ENCODE measurements around the gene TTC39C.
A peak's percentile ranks its signal among the peaks of the same experiment; 100 is the strongest.

Gene TTC39C

DNA sequence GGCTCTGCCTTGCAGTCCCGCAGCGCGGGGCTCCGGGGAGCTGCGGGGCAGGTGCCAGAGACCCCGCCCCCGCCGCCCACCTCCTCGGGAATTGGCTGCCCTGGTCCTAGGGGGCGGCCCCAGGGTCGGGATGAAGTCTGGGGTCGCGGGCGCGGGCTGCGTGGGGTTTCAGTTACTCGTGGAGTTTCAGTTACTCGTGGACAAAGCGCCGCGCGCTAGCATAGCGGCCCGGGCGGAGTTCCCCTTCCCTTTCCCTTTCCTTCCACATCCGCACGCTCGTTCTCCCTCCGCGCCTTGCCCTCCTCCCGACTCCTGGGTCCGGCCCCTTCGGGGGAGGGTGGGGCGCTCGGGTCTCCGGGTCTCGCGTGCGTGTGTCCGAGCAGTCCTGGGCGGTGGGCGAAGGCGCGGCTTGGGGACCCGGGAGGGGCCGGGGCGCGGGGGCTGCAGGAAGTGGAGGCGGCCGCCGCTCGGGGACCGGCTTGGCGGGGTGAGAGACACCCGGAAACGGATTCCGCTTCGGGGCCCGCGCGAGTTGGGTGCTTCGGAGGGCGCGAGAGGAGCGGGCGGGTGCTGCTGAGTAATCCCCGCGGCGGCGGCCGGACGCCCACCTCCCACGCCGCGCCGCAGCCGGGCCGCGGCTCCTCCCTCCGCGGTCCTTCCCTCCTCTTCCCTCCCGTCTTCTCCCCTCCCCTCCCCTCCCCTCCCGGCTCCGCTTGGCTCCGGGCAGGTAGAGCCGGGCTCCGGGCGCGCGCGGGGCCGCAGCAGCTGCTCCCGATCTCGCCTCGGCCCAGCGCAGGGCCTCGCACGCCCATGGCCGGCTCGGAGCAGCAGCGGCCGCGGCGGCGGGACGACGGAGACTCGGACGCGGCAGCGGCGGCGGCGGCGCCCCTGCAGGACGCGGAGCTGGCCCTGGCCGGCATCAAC, at the start of gene TTC39C:
Gene TTC39C (plus strand): TSS at position 693 of the 924 bp plus-strand sequence. CDS start 118 bp downstream, at position 811.
- H3K27ac ChIP-seq, result peak within 1 kb of the TSS; percentile 85
- DNase-seq (ENCODE audit: low spot score), result peak; percentile 55
- TF ChIP-seq, protein P1, sequence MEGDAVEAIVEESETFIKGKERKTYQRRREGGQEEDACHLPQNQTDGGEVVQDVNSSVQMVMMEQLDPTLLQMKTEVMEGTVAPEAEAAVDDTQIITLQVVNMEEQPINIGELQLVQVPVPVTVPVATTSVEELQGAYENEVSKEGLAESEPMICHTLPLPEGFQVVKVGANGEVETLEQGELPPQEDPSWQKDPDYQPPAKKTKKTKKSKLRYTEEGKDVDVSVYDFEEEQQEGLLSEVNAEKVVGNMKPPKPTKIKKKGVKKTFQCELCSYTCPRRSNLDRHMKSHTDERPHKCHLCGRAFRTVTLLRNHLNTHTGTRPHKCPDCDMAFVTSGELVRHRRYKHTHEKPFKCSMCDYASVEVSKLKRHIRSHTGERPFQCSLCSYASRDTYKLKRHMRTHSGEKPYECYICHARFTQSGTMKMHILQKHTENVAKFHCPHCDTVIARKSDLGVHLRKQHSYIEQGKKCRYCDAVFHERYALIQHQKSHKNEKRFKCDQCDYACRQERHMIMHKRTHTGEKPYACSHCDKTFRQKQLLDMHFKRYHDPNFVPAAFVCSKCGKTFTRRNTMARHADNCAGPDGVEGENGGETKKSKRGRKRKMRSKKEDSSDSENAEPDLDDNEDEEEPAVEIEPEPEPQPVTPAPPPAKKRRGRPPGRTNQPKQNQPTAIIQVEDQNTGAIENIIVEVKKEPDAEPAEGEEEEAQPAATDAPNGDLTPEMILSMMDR (conservative IDR thresholded peaks at IDR 0.05; ENCODE audit: low read depth), result no peak
- ChIA-PET POLR2A (ENCODE audit: low non-redundant PET) (no interaction called here), CTCF (interaction anchor here (0.6 kb wide), 1 partner anchor 9 kb away, joined by 3 read pairs; no protein-coding TSS in a partner anchor)

DNA sequence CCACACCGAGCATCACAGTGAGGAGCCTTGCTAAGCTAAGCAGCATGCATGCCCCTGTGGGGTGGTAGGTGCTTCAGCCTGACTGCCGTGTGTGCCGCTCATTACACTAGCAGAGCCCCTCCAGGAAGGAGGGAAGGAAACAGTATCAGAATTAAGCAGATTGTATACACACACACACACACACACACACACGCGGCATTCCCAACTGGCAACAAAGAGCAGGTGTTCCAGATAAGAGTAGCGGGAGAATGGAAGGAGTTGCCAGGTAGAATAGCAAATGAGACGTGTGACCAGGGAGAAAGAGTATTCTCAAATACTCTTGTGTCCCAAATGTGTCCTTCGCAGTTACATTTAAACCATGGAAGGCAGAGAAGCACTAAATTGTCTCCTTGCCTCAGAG, 47.6 kb upstream of the TTC39C start:
- H3K27ac ChIP-seq, result no peak overlapping the region
- TF ChIP-seq, protein P1 (conservative IDR thresholded peaks at IDR 0.05; ENCODE audit: low read depth), result no peak
- ChIA-PET CTCF (no interaction called here), POLR2A (ENCODE audit: low non-redundant PET) (no interaction called here)
- DNase-seq (ENCODE audit: low spot score), result no peak

DNA sequence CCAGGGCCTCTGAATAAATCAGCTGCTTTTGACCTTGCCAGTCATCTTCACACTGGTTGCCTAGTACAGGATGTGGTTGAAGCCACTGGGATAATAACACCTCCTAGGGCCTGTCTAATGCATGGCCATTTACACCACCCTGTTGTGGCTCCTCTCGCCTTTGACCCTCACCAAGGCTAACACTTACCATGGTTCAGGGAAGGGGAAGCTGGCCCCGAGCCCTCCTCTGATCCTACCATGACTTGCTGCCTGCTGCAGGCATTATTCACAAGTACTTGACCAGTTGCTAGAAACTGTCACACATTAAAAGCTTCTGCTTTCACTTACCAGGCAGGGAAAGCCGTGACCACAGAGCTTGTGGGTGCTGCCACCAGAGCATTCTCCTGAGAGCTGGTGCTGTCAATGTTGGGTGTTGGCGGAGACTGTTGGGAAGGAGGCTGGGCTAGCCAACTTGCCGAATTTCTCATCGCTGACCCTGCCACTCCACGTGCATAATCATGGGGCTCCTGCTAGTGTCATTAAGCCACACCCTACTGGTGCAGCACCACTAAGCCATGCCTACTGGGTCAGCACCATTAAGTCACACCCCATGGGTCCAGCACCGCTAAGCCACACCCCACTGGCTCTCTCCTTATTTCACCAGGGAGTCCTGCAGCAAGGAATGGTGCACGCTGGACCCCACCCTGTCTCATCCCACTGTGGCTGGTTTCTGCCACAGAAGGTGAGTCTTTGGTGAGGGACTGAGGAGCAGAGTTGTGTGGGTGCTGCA, 47.0 kb upstream of the TTC39C start:
- TF ChIP-seq, protein P1 (conservative IDR thresholded peaks at IDR 0.05; ENCODE audit: low read depth), result no peak
- ChIA-PET CTCF (no interaction called here), POLR2A (ENCODE audit: low non-redundant PET) (no interaction called here)
- H3K27ac ChIP-seq, result no peak overlapping the region
- DNase-seq (ENCODE audit: low spot score), result no peak

DNA sequence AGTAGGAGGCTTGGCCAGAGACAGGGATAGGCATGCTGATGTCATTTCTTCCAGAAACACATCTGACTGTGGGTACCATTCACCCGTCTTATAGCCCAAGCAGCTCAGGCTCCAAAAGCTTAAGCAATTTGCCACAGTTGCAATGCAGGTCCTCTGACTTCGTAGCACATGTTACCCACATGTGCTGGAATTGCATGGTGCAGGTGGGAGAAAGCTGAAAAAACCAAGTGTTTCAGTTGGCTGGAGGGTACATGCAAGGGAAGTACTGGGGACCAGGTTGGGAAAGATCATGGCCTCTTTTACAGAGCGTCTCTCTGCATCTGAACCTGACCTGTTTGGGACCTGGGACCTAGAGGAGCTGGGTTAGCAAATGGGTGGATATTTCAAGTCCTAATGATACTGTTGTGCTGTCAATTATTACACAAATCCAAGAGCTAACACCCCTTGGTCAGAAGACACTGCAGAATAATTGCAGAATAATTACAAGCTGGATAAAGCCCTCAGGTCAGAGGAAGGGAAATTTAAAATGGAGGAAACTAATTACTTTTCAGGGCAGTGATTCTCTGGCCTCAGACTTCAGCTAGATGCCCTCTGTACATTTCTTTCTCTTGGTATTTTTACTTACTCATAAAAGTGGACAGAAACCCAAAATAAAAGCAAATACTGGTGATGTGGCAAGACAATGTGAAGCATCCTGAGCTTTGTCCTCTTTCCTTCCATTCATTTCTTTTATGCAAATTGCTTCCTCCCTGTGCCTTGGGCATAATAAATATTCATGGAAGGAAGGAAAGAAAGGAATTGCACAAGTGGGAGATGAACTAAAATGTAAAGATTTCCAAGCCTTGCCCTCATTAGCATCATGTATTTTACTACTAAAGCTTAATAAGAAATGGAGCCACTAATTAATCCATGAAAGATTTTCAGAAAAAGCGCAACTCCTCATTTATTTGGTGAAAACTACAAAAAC, 45.6 kb upstream of the TTC39C start:
- POLR2A ChIA-PET (ENCODE audit: low non-redundant PET), result no interaction called here
- H3K27ac ChIP-seq, result no peak overlapping the region
- DNase-seq (ENCODE audit: low spot score), result no peak
- CTCF ChIA-PET, result no interaction called here
- TF ChIP-seq, protein P1 (conservative IDR thresholded peaks at IDR 0.05; ENCODE audit: low read depth), result no peak

DNA sequence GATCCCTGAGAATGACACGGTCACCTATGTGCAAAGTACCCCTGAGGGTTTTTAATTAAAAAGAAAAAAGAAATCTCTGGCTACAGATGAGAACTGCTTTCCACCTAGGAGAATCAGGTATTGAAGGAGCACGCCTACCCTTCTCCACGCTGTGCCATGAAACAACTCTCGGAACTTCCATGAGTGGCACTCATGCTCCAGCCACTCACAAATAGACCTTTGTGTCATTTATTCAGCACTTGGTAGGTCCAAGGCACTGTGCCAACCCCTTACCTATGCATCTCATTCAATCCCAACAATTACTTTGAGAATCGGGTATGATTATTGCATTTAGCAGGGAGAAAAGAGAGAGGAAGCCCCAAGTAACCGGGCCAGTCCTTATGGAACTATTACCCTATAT, 44.9 kb upstream of the TTC39C start:
- no peak overlapping the region for H3K27ac ChIP-seq
- TF ChIP-seq, protein P1 (conservative IDR thresholded peaks at IDR 0.05; ENCODE audit: low read depth), result no peak
- ChIA-PET CTCF (no interaction called here), POLR2A (ENCODE audit: low non-redundant PET) (no interaction called here)
- no peak for DNase-seq (ENCODE audit: low spot score)

Measured in RWPE1 (cell line).